Measurements from ENCODE around the gene MAP4.
"Not testable (repeated sequence)": the region's sequence is repeated elsewhere in the genome, so short reads cannot be mapped to it uniquely, and the experiment has no call there.

The MAP4 gene

DNA sequence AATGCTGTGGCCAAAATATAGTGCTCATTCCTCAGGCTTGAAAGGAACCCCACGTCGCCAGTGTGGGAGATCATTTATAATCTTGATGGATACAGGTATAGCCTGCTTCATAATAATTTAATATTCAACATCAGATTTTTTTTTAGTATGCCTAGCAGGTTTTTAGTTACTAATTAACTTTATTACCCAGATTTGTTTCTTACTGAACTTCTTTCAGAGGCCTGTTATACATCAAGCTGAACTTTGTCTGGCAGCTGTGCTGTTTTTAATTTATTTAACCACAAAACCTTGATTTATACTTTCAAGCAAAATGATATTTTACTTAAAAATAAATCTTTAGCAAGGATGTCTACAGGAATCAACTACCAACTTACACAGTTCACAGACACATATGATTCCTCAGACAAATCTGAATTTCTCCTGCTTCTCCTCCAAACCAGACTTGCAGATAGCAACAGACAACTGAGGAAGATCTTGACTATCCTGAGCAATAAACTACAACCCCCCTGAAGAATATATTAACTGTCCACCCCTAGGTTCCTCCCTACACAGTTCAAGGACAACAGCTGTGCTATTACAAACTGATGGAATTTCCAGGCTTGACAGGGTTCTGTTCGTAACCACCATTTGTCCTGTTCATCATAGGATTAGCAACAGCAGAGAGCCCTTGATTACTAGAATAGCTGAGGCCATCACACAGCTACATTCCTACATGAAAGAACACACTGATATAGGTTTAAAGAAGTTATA is 610 bp downstream of the MAP4 start:
- peak; percentile 15 for DNase-seq

DNA sequence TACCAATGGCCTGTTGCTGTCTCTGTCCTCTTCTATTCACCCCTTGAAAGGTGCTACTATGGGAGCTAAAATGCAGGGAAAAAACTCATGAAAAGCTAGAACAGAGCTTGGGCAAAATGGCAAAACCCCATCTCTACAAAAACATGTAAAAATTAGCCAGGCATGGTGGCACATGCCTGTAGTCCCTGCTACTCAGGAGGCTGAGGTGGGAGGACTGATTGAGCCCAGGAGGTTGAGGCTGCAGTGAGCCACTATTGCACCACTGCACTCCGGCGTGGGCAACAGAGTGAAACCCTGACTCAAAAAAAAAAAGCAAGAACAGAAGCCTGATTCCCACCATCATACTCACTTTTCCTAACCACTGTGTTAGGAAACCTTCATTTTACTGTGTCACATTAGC is 1.9 kb downstream of the MAP4 start:
- DNase-seq = peak; percentile 25

DNA sequence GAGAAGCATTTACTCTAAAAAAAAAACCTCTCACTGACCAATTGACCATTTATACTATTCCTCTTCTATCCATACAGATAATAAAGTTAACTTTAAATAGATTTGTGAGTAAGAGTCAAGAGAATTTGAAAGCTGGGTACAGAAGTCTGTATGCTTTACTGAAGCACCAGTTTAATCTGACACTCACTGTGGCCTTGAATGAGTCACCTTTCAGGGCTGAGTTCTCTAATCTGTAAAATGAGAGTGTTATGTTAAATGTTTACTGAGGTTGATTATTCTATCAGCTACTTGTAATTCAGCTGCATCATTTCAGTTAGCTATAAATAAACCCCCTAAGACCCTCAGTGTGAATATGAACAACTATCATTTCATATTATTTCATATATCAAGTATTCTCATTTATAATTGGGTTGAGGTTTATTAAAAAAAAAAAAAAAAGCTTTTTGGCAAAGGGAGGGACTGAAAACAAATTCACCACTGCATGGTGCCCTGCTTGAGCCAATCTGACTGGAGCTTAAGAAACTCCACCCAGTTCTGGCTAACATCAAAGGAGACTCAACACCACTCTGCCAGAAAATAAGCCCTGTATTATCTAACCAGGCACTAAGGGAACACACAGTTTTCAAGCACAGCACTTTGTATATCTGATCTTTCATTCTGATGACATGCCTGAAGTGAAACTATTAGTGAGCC is 2.8 kb downstream of the MAP4 start:
- DNase-seq = peak; percentile 58

DNA sequence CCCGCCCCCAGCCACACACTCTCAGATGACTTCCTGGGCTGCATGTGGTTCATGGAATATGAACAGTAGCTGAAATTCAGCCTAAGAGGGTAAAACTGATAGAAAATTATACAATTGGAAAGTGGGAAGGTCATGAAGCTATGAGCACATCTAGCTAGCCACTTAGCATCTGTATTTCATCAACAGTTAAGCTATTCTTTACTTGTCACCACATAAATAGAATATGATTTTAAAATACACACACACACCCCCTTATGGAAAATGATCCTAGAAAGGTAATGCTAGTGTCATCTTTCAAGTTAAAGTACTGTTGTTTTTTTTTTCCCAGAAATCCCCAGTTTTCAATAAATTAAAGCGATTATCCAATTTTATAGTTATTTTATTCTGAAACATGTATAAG is 3.6 kb downstream of the MAP4 start:
- no peak for DNase-seq

DNA sequence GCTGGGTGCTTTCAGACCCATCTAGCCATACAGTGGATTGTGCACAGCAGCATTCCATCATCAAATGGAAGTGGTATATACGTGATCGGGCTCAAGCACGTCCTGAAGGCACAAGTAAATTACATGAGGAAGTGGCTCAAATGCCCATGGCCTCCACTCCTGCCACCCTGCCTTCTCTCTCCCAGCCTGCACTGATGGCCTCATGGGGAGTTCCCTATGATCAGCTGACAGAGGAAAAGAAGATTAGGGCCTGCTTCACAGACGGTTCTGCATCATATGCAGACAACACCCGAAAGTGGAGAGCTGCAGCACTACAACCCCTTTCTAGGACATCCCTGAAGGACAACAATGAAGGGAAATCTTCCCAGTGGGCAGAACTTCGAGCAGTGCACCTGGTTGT is 8.2 kb downstream of the MAP4 start:
- DNase-seq = peak; percentile 31

DNA sequence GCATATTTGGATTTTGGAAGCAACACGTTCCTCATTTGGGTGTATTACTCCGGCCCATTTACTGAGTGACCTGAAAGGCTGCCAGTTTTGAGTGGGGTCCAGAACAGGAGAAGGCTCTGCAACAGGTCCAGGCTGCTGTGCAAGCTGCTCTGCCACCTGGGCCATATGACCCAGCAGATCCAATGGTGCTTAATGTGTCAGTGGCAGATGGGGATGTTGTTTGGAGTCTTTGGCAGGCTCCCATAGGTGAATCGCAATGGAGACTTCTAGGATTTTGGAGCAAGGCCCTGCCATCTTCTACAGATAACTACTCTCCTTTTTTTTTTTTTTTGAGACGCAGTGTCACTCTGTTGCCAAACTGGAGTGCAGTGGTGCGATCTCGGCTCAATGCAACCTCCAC is 8.9 kb downstream of the MAP4 start:
- not testable (repeated sequence) for DNase-seq

DNA sequence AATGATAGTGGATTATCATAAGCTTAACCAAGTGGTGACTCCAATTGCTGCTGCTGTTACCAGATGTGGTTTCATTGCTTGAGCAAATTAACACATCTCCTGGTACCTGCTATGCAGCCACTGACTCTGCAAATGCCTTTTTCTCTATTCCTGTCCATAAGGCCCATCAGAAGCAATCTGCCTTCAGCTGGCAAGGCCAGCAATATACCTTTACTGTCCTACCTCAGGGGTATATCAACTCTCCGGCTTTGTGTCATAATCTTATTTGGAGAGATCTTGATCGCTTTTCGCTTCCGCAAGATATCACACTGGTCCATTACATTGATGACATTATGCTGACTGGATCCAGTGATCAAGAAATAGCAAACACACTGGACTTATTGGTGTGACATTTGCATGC is 9.4 kb downstream of the MAP4 start:
- DNase-seq = not testable (repeated sequence)

DNA sequence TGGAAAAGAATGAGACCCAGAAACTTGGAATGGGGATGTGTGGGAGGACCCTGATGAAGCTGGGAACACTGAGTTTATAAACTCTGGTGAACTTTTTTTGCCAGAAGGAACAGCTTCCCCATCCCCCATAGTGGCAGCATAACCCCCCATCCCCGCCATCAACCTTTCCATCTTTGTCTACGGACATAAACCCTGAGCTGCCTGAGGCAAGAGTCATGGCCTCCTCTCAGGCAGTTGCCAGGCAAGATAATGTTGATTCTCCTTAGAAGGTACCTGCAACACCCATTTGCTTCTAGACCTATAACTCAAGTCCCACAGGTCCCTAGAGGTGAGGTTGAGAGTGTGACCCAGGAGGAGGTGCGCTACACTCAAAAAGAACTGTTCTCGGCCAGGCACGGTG is 11.5 kb downstream of the MAP4 start:
- DNase-seq = no peak

DNA sequence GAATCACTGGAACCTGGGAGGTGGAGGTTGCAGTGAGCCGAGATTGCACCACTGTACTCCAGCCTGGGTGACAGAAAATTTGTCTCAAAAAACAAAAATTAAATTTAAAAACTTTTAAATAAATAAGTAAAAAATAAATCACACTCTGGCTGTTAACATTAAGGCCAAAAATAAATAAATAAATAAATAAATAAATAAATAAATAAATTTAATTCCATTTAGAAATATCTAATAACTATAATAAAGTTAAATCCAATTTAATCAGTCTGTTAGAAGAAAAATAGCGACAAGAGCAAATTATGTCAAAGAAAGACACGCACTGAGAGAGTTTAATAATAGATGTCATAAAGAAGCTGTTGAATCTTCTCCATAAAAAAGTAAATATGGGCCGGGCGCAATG is 13.4 kb downstream of the MAP4 start:
- no peak for DNase-seq

DNA sequence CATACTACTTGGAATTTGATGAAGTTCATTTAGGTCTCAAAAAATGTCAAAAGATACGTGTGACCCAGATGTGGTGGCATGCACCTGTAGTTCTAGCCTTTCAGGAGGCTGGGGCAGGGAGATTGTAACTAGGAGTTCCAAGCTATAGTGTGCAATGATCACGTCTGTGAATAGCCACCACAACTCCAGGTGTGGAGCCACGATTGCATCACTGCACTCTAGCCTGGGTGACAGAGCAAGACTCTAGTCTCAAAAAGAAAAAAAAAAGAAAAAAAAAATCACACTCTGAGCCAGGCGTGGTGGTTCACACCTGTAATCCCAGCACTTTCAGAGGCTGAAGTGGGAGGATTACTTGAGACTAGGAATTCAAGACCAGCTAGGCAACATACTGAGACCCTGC is 14.2 kb downstream of the MAP4 start:
- no peak for DNase-seq

DNA sequence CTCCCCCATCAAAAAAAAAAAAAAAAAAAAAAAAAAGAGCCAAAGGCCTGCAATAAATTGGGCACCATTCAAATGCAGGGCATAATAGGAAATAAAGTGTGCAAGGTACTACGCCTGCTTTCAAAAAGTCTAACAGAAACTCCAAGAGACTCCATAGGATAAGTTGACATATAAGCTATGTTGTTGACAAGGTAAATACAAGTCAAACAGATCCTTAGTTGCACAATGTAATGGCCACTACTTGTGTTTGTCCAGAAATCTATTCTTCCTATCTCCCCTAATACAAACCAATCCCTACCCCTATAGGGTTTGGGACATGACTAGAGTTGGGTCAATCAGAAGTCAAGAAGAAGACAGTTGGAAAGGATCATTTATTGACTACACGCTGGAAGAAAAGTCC is 16.0 kb downstream of the MAP4 start:
- DNase-seq = no peak

DNA sequence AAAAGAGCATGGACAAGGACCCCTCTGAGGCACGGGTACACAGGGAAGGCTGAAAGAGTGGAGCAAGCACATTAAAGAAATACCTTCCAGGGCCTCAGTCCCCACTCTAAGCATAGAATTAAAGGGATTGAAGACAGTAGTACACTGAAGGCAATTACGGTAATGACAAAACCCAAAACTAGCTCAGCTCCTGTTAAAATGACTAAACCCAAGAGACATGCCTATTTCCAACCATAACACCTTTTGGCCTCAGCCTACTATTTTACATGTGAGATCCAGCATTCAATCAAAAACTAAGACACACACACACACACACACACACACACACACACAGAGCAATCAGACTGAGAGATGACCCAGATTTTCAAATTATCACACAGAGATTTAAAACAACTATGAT is 19.8 kb downstream of the MAP4 start:
- no peak for DNase-seq

DNA sequence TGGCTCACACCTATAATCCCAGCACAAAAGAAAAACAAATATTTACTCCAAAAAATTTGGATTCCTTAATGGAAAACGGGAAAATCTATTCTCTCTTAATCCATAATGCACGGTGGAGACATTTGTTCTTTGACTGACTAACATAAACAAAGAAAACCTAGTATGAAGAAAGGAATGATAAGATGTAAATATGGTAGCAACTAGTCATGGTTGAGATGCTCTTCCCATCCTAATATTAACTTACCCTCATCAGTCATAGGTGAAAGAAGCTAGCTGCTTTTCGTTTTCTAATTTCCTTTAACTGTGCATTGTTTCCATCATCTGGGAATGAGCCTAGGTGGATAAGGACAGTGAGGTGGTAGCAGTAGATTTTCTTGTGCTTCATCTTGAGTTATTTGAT is 22.0 kb downstream of the MAP4 start:
- no peak for DNase-seq

DNA sequence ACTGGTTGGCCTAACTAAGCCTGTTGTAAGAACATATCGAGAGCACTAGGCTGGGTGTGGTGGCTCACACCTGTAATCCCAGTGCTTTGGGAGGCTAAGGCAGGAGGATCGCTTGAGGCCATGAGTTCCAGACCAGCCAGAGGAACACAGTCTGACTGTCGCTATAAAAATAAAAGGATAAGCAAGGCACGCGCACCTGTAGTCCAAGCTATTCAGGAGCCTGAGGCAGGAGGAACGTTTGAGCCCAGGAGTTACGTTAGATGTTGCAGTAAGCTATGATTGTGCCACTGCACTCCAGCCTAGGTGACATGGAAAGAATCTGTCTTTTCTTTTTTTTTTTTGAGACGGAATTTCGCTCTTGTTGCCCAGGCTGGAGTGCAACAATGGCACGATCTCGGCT is 24.9 kb downstream of the MAP4 start:
- no peak for DNase-seq

DNA sequence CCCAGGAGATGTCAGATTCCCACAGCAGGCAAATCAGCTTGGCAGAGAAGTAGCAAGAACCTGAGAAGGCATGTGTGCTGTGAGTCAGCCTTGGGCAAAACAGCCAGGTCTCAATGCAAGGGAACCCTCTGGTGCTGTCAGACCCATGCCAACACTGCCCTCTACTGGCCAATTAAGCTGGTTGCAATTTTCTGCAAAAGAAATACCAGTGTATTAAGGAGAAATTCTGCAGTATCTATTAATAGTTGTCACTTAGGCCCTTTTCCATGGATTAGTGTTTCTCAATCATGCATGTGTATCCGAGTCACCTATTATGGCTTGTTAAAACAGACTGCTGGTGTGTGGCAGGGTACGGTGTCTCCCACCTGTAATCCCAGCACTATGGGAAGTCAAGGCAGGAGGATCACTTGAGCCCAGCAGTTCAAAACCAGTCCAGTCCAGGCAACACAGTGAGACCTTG is 26.2 kb downstream of the MAP4 start:
- DNase-seq = peak; percentile 87

DNA sequence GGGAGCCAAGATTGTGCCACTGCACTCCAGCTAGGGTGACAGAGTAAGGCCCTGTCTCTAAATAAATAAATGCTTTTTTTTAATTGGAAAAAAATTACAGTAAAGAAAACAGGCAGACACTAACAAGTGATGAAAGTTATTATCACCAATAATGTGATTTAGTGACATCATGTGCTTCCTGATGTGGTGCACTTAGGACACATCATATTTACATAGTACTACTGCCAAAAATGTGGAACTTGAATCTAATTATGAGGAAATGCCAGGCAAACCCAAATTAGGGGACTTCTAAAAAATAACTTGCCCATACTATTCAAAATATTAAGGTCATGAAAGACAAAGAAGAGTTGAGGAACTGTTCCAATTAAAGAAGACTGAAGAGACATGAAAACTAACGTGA is 30.8 kb downstream of the MAP4 start:
- DNase-seq = peak; percentile 73

DNA sequence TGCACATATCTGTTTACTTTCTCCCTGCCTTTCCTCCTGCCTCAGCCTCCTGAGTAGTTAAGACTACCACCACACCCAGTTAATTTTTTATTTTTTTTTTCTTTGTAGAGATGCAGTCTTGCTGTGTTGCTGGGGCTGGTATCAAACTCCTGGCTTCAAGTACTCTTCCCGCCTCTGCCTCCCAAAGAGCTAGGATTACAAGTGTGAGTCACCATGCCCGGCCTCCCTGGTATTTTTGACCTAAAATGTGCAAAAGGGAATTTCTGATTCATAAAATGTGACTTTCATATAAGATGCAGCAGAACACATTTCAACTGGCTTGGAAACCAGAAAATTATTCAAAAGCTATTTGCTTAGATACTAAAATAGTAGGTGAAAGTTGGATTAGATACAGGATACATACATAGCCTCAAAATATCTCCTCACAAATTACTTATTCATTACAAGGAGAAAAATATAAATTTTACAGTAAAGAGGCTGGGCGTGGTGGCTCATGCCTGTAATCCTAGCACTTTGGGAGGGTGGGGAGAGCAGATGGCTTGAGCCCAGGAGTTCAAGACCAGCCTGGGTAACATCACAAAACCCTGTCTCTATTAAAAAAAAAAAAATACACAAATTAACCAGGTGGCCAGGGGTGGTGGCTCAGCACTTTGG is 32.0 kb downstream of the MAP4 start:
- peak; percentile 48 for DNase-seq

DNA sequence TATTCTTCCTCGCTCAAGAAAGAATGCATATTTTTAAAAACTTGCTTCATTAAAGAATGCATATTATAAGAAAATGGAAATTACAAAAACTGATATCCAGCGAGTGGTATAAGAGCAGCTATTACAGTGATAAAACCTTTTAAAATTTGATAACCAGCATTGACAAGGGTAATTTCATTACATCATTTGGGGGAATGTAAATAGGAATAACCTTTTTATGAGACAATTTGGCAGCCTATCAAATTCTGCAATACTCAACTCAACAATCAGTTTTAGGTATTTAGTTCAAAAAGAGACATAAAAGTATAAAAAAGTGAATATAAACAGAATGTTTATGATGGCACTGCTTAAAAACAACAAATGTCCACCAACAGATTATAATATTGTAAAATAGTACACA is 35.4 kb downstream of the MAP4 start:
- no peak for DNase-seq

DNA sequence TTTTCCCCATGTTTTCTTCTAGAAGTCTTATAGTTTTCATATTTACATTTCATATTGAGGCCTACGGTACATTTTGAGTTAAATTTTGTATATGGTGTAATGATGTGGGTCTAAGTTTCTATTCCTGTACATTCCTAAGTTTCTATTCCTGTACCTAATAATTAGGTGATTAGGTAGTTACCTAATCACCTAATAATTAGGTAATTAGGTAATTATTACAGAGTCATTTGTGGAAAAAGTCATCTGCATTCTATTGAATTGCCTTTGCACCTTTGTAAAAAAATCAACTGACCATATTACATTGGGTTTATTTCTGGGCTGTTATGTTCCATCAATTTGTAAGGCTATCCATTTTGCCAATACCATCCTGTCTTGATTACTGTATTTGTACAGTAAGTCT is 37.1 kb downstream of the MAP4 start:
- DNase-seq = no peak

DNA sequence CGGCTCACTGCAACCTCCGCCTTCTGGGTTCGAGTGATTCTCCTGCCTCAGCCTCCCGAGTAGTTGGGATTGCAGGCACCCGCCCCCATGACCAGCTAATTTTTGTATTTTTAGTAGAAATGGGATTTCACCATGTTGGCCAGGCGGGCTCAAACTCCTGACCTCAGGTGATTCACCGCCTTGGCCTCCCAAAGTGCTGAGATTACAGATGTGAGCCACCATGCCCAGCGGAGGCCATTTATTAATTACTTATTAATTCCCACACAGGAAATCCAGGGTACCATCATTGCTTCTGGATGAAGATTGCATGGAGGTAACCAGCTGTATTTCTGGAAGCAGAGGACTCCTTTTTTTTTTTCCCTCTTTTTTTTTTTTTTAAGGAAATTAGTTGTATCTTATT is 37.8 kb downstream of the MAP4 start:
- no peak for DNase-seq

DNA sequence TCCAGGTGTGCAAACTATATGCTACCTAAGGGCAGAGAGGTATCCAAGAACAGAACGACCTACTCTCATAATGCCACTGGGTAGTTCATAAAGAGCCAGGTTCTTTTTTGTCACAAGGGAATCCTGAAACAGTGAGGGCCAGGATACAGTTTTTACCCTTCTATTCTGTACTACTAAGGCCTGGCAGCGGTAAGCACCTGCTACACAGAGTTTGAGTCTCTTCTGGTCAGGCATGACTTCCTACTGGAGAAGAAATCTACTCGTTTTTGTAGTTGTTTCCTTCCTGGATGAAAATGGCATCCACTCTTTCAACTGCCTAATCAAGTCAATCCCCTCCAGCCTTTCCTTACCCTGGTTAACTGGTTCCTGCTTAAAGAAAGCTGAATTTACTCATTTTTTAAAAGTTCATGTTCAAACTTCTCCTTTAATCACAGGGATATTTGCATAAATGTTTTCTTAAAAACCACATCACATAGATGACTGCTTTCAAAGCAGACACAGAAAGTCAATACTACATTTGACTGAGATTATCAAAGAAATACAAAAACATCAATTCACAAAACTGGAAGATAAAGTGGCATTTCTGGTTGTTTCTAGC is 40.0 kb downstream of the MAP4 start:
- DNase-seq = no peak

DNA sequence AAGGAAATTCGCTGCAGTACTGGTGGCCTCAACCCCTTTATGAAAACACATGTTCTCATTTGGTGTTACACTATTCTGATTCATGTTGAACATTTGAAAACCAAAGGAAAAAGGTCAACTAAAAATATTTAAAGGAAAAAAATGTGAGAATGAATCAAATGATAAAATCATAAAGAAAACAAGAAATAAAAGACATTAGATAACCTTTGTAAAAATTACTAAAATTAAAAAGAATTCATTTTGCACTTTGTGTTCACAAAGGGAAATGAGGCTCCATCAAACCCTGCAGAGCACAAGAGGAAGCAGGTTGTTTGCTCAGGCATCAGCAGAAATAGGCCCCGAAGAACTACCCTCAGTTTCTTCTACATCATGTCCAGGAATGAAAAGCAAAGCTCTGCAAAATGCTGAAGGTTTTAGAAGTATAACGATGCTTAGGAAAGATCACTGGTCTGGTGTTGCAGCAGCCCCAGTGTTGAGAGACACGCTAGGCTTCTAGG is 41.2 kb downstream of the MAP4 start:
- DNase-seq = no peak

DNA sequence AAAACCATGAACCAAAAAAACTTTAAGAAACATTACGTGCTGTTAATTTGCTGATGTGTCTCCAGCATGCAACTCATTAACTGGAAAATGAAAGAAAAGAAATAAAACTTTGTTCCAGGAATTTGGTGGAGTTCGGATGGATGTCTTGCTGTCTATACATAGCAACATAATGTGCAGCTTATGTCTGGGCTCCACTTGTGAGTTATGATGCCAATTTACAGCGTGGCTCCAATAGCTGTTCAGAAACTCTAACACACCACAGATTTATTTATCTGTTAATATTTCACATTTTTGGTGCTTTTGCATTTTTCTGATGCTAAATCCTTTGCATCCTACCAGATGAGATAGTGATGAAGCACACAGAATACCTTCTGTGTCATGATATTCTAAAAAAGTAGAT is 45.1 kb downstream of the MAP4 start:
- DNase-seq = no peak

DNA sequence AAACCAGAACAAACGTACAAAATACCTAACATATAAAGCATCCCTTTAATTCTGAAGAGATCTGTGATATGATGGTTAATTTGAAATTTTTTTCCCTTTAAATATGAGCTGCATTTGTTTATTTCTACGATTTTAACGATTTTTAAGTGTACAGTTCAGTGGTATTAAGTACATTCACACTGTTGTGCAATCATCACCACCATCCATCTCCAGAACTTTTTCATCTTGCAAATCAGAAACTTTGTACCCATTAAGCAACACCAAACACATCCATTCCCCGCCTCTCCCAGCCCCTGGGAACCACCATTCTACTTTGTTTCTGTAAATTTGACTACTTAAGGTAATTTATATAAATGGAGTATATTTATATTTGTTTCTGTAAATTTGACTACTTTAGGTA is 51.5 kb downstream of the MAP4 start:
- no peak for DNase-seq

Measured in suppressor macrophage treated with lipopolysaccharide for 4 hours (primary cell).